GM18858 (cell line): ENCODE measurements around the gene EVA1C.
"Not testable (repeated sequence)": the region's sequence is repeated elsewhere in the genome, so short reads cannot be mapped to it uniquely, and the experiment has no call there.

Source experiments
- ATAC-seq: cut with Tn5 transposase; IDR thresholded peaks from one replicate; pipeline ENCODE4 v1.9.1; 2021; ENCODE audit not compliant: unreplicated experiment

Gene EVA1C, protein sequence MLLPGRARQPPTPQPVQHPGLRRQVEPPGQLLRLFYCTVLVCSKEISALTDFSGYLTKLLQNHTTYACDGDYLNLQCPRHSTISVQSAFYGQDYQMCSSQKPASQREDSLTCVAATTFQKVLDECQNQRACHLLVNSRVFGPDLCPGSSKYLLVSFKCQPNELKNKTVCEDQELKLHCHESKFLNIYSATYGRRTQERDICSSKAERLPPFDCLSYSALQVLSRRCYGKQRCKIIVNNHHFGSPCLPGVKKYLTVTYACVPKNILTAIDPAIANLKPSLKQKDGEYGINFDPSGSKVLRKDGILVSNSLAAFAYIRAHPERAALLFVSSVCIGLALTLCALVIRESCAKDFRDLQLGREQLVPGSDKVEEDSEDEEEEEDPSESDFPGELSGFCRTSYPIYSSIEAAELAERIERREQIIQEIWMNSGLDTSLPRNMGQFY

DNA sequence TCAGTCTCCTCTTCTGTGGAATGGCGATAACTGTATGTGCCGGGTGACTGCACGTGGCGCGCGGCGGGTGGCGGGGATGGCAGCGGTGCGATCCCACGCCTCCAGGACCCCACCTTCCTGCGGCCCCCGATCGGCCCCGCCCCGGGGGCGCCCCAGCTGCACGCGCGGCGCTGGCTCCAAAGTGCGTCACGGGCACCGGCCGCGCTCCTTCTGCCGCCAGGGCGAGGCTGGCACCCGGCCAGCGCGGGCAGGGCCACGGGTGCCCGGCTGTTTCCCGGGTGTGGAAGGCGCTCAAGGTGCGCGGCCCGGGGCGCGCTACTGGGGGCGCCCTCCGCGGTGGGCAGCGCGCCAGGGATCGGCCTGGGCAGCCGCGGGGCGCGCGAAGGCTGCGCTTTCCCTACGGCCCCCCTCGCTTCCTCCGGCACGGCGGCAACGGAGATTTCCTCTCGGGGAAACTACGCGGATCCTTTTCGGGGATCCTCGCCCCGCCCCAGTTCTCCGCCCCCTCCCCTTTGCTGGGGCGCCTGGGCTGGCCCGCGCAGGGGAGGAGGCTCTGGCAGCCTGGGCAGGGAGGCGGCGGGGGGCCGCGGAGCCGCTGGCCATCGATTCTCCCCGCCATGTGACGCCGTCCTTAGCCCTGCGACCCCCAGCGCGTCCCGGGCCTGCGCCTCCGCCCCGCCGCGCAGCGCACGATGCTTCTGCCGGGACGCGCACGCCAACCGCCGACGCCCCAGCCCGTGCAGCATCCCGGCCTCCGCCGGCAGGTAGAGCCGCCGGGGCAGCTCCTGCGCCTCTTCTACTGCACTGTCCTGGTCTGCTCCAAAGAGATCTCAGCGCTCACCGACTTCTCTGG lies at the start of gene EVA1C:
EVA1C (plus strand) TSS at position 545 of the 853 bp plus-strand sequence; CDS start at position 693, 148 bp downstream.
- no peak for ATAC-seq

DNA sequence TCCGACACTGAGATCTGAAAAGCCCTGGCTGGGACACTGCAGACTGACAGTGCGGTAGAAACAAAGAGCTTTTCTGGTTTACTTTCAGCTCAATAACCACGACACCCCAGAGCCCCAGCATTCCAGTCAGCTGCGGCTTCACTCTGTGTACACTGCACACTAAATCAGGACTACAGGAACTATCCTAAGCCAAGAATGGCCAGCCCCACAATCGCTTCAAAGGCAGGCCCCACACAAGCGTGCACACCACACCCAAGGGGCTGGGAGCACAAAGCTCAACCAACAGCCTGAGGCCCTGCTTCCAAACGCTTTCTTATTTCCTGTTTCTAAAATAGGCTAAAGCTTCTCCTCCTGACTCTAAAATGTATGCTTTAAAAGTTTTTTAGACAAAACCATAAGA lies 48.1 kb upstream of the EVA1C start:
- ATAC-seq: no peak

DNA sequence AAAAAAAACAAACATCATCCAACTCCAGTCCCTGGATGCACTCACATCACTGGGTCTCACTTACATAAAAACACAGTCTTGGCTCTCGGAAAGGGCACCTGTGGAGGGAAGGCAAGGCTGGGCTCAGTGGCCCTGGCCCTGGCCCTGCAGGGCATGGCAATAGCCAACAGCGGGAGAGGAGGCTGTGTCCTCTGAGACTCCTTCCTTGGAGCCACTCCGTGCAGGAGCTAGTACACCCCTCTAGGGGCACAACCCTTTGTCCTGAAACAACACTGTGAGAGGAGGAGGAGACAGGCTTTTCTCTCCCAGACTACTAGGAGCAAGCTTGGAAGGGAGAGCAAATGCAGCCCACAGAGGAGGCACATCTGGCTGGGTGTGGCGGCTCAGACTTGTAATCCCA lies 47.7 kb upstream of the EVA1C start:
- no peak for ATAC-seq

DNA sequence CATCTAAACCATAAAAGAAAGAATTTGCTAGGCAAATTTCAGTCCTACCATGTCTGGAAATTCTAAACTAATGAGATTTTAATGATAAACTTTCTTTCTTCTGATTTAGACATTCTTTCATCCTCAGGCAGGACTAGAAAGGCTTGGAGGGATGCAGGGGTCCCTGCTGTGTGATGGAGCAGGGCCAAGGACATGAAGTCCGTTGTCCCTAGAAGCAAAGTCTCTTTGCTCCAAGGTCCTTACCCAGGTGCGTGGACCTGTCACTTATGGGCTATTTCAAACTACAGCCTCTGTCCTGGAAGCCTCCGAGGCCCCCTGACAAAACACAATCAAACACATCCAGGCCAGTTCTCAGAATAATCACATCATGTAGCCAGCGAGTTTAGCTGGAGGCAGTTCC lies 46.3 kb upstream of the EVA1C start:
- ATAC-seq: no peak

DNA sequence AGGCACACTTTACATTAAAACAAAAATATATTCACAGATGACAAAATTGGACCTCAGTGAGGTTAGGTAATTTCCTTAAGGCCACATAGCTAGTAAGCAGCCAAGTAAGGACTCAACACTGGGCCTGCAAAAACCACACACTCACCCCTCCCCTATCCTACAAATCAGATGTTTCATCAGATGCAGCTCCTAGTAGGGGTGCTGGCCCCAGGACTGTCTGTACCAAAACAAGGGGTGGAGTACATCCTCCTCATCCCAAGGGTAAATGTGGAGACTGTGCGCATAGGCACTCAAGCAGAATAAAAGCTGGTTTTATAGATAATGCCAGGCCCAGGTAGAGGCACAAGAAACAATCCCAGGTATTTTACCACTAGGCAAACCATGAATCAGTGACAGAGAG lies 45.3 kb upstream of the EVA1C start:
- no peak for ATAC-seq

DNA sequence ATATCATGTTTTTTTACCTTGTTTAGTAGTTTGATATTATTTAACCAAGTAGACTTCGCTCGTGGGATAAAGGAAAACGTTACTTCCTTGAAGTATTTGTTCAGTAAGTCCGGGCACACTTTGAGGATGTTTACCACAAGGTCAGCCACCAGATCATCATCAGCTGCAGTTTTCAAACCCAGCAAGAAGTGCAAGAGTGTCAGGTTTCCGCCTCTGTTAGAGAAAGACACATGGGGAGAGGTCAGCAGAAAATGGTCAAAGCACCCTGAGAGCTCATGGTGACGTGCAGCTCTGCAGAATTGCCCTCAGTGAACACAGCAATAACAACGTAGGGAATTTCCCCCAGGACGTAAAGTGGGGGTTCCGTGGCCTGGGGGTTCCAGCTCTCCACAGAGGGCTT lies 44.1 kb upstream of the EVA1C start:
- no peak for ATAC-seq

DNA sequence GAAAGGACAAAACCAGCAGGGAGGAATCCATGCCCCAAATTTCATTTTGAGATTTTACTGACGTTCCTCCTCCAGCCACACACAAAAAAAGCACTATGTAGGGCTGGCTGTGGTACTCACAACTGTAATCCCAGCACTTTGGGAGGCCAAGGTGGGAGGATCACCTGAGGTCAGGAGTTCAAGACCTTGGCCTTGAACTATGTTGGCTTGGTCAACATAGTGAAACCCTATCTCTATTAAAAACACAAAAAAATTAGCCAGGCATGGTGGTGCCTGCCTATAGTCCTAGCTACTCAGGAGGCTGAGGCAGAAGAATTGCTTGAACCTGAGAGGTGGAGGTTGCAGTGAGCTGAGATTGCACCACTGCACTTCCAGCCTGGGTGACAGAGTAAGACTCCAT lies 43.5 kb upstream of the EVA1C start:
- not testable (repeated sequence) for ATAC-seq

DNA sequence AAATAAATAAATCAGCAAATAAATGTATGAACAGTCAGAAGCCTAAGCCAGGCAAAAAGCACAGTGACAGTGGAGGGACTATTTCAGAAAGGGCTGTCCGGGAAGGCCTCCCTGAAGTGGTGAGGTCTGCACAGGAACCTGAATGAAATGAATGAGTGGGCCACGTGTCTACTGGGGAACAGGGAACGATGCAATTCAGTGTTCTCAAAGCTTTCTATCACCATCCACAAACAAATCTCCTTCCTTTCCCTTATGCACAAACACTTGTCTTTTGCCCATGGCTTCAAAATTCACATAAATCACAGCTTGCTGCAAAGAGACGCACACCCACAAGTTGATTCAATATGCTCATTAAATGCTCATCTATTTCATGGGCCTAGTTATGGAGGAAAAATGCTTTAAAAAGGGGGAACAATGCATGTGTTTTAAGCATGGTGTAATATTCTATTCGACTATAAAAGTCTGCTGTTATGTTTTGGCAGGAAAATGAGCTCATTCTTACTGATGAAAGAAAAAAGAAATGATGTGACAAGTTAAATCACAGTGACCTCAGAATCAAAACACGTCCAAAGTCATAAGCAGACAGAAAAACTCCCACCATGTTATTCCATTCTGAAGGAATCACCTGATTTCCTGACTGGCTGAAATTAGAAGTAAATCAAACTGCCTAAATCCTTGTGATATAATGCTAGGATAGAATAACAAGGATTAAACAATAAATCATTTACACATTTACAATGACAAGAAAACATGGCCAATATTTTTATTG lies 41.3 kb upstream of the EVA1C start:
- ATAC-seq: no peak

DNA sequence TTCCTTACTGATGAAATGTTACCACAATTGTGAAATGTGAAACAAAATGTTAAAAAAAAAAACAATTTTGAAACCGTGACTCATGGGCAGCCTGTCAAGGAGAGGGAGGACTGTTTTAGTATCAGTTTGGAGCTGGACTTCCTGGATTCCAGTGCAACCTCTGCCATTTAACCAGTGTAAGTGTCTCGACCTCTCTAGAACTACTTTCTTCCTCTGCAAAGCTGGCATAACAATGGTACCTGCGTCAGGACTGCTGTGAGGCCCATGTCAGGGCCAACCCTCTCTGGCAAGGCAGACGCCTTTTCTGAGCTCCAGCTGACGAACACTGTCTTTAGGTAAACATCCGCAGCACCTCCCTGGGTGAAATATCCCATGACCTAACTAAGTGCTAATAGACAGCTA lies 40.6 kb upstream of the EVA1C start:
- no peak for ATAC-seq

DNA sequence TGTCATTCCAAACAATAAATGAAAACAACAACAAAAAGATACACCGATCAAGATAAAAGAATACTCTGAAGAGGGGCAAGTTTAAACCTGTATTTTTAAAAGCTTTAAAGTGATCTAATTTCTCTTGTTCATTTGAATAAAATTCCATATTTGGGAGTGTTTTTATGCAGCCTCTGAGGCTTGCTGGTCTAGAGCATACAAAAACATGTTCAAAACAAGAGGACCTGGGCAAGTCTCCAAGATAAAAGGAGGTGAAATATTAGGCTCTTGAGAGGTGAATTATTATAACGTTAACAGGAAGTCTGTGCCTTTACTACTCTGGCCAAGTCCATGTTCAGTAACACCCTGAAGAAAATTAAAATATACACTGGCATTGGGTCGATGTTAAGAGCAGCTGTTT lies 39.8 kb upstream of the EVA1C start:
- no peak for ATAC-seq

DNA sequence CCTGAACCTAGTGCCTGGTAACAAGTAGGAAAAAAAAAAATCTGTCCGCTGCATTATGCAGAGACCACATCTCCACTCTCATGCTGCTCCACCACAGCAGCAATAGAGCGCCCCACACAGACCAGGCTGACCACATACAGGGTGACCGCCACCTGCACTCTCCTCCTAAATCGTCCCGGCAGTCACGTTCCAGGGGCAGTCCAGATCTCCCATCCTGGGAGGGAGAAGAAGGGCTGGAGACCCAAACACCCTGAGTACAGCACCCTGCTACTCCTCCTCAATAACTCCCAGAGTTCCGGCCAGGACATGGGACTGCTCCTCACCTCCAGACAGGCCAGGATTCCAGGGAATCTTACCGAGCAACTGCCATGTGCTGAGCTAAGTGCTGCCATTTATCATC lies 35.0 kb upstream of the EVA1C start:
- ATAC-seq: no peak

DNA sequence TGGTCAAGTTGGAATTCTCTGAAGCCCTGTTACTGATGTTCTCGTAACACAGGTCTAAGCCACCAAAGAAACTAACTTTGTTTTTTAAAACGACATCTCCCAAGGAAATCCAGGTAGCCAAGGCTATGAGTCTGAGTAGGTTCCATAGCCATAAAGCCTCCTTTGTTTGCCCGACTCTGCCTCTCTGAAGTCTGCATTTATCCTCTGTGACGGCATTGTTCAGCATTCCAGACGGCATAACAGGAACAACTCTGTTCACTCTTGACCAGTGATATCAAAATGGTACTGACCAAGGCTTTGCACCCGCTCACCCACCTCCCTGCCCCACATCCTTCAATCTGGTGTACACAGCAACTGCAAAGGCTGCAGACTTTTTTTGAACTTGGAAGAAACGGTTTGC lies 34.5 kb upstream of the EVA1C start:
- no peak for ATAC-seq

DNA sequence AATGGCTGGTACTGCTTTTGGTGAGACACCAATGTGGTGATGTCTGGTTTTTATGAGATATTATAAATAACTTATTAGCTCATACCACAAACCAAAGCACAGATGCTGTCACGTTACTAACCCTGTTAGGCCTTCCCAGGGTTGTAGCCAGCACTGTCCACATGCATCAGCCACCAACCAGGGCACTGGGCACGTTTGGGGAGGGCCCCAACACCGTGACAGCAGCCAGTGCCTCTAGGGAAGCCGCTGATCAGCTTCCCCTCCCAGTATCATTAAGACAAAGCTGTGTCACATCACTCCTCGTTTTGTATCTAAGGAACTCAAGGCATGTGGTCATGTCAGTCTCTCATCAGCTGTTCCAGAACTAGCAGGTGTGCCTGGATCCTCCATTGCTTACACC lies 33.5 kb upstream of the EVA1C start:
- ATAC-seq: no peak

DNA sequence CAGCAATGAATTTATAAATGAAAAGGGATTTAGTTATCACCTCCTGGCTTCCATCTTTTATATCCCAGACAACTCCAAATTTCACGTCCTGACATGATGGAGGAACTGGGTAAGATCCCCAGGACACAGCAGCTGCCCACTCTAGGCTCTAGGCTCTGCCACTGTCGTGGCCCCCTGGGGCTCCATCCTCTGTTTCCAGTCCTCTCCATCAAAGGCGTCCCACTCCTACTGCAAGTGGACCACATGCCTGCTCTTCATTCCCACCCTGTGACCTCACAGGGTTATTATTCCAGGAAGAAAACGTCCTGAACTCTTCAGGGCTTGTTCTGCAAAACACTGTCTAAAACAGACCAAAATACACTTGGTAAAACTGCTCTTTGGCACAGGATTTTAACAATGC lies 31.6 kb upstream of the EVA1C start:
- ATAC-seq: no peak

DNA sequence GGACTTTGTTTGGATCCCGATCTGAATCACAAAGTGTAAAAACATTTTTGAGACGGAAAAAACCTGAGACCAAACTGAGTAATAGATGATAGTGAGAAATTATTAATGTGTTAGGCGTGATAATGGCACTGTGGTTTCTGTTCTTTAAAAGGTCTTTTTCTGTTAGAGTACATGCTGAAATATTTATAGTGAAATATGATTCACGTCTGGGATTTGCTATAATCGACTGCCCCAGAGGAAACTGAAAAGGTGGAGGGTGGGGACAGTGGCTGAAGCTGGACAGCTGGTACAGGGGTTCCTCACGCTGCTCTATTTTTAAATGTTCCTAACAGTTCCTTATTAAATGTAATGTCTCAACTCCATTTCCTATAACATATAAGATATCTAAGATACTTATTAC lies 30.9 kb upstream of the EVA1C start:
- no peak for ATAC-seq

DNA sequence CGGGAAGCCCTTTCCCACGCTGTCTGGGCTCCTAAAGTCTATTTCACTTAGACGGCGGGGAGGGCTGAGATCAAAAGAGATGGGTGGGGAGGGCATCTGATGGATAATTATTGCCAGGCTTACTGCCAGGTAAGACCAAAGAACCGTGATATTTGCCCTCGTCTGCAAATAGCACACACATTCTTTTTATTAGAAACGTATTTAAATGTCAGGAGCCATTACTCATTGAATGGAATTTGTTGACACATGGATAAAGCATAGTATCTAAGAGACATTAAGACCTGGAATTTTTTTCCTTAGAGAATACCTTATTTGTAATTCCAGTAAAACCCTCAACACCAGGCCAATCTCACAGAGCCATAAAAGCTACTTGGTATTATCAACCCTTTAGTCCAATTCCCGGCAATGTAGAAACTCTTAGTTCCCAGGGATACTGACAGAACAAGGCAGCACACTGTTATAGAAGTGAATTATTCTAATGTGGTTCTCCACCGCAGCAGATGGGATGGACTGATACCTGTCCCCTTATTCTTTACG lies 30.3 kb upstream of the EVA1C start:
- ATAC-seq: no peak

DNA sequence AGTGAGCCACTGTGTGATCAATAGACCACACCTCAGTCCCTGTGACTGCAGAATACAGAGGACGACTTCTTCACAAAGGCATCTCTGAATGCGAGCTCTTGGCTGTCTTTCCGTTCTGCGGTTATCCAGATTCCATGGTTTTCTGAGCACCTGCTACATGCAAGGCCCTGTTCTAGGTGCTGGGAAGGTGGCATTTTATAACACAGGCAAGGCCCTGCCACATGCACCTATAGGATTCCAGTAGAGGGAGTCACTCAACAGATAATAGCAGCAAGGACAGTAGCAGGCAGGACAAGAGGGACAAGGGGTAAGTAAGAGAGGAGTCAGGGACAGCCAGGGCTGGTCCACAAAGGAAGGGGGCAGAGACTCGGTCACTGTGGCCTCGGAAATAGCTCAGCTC lies 28.7 kb upstream of the EVA1C start:
- no peak for ATAC-seq

DNA sequence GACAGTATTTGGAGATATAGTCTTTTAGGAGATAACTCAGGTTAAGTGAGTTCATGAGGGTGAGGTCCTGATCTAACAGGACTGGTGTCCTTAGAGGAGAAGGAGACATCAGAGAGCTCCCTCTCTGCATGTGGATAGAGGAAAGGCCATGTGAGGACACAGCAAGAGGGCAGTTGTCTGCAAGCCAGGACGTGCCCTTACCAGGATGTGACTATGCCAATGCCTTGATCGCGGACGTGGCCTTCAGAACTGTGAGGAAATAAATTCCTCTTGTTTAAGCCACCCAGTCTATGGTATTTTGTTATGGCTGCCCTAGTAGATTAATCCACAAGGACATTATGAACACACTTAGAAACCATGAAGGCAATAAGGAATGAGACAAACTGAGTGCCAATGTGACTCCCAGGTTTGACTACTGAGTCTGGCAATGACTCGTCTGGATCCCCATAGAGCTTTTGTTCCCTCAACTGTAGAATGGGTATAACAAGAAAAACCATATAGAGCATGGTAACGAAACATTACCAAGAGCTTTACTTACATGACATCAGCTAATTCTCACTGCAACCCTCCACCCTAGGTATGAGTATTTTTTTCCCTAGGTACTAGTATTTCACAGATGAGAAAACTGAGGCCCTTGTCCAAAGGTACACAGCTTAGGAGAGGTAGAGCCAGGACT lies 26.2 kb upstream of the EVA1C start:
- ATAC-seq: no peak

DNA sequence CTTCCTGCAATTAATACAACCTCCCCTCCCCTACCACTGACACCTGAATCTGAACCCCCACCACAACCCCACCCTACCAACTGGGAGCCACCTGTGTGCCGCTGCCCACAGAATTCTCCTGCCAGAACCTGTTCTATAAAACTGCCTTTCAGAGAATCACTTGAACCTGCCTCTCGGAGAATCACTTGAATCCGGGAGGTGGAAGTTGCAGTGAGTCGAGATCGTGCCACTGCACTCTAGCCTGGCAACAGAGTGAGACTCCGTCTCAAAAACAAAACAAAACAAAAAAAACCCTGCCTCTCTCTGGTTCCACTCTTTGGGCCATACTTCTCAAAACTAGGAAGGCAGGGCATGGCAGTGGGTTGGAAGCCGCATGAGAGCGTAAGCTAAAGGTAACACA lies 25.4 kb upstream of the EVA1C start:
- ATAC-seq: no peak

DNA sequence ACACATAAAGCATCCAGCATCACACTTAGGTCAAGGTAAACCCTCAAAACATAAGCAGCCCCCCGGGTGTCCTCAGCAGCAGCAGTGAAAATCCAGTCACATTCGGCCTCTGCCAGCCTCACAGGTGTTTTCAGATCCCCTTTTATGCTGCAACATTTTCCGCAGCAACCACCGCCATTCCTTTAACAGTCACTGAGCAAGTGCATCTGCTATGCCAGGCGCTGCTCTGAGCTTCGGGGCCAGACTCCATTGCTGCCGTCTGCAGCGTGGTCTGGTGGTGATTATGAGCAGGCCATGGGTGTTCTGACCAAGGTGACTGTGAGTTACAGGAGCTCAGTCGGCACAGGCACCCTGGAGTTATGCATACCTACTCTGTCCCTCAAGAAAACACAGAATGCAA lies 24.2 kb upstream of the EVA1C start:
- no peak for ATAC-seq
